K562 treated with DMSO at 1 percent for 48 hours (cell line): Measurements from ENCODE around the gene RANBP9. TPM values are rescaled to one million over a fixed set of nuclear protein-coding genes. Genes with fewer than 3 reads are reported as not detected.

Experiments used
- total RNA-seq: library from RNA; unstranded; fragments of 300-600 nt; gene quantifications from 2 replicates; pipeline ENCODE4 v1.2.3, GENCODE V29; 2022; ENCODE audit warnings: low replicate concordance; ENCODE audit errors: extremely low read depth

The RANBP9 gene
- total RNA-seq, result not detected in 2 replicates

DNA sequence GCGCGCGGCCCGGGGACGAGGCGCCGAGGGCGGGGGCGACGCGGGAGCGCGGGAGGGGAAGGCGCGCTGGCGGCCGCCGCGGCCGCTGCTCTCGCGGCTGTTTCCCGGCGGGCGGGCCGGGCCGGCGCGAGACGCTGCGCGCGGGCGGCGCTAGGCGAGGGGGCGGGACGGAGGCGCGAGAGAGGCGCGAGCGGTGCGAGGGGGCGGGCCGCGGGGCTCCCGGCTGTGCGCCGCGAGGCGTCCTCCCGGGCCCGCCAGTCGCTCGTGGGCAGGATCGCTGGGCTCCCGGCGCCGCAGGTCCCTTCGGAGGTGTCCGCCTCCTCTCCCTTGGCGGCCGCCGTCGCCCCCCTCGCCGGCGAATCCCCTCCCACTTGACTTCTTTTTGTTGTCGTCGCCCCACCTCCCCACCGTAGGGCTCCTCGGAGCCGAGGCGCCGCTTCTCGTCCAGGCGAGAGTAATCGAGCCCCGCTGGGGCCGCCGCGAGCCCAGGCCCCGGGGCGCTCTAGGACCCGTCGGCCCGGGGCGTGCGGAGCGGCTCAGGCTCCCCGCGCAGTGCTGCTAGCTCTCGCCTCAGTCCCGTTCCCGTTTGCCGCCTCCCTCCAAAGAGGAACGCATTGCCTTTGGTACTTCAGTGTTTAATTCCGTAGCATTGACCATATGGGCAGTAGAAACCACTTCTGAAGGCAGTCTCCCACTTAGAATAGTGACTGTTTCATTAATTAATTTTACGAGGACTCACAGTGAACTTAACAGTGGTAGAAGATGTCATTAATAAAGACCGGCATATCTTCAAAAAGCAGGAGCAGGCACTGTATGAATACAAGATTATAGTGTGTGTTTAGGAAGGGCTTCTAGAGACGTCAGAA, at the start of gene RANBP9:
Gene RANBP9 (minus strand): TSS at position 103 of the 866 bp plus-strand sequence. CDS start 330 bp downstream, outside the sequence.

DNA sequence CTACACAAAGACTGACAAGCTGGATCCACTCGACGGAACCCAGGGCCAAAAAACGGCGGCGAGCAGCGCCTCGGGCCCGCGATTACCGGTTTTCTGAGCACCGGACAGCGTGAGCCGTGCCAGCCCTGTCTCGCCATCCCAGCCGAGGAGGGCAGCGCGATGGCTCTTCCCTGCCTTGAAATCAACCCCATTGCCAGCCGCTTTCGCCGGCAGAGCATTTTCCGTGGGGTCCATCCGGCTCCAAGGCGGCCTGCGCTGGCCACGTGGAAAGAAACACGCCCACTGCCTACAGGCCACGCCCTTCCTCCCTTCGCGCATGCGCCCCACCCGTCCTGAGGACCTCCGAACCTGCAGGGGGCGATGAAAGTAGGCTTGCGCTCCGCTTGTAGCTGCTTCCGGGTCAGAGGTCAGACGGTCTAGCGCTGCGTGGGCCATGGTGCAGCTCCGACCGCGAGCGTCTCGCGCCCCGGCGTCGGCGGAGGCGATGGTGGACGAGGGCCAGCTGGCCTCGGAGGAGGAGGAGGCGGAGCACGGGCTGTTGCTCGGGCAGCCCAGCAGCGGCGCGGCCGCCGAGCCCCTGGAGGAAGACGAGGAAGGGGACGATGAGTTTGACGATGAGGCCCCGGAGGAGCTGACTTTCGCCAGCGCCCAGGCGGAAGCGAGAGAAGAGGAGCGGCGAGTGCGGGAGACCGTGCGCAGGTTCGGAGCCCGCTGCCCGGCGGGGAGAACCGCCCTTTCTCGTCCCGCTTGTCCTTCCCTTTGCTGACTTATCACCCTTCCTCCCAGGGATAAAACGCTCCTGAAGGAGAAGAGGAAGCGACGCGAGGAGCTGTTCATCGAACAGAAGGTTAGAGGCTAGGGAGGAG, 96.5 kb downstream of the RANBP9 start, which contains the start of gene NOL7:
Gene NOL7 (plus strand): TSS at position 410 of the 866 bp plus-strand sequence. CDS start 24 bp downstream, at position 434.

DNA sequence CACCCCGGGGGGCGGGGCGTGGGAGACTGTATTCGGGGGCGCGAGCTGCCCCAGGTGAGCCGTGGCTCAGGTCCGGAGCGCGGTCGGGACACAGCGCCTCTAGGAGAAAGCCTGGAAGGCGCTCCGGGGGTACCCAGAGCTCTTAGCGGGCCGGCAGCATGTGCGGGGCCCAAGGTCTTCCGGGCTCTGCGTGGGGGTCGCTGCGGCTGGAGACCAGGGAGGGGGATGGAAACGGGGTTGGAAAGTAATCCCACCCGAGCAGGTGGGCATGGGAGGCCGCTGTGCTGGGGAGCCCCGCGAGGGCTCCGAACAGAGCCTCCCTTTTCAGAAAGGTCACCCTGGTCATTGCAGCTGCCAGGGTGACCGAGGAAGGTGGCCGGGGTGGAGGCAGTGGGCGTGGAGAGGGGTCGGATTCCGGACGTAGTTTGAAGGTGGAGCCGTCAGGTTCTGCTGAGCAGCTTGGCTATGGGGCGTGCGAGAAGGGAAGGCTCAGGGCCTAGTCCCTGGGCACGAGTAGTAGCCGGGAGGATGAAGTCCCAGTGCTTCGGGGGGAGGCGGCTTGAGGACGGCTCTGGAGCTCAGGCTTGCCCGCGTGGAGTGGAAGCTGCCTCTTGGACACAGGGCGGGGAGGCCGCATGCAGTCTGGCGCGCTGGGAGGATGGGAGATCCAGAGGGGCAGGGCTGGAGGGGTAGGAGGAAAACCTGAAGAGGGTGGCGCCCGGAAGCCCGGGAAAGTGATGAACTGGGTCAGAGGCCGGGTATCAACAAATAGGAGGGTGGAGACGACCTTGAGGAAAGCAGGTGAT, 136.9 kb downstream of the RANBP9 start, which contains the start of gene SIRT5:
Gene SIRT5 (plus strand): TSS at position 31 of the 806 bp plus-strand sequence. CDS start 9,510 bp downstream, outside the sequence.

Other genes with a start within 250 kb of the RANBP9 start
- not detected in 2 replicates for gene GFOD1, start 224.2 kb downstream of the RANBP9 start, total RNA-seq
- gene SIRT5, start 137.2 kb downstream of the RANBP9 start, total RNA-seq, result not detected in 2 replicates
- gene NOL7, start 96.5 kb downstream of the RANBP9 start, total RNA-seq, result not detected in 2 replicates
- not detected in 2 replicates for gene MCUR1, start 102.7 kb upstream of the RANBP9 start, total RNA-seq
- gene RNF182, start 213.1 kb upstream of the RANBP9 start, total RNA-seq, result not detected in 2 replicates